K562 (cell line): ENCODE measurements around the gene NIPAL3. TPM values are rescaled to one million over a fixed set of nuclear protein-coding genes. Genes with fewer than 3 reads are reported as not detected.

Experiments
- CHD2 ChIP-seq: IDR thresholded peaks from 2 replicates; pipeline ENCODE4 v1.6.1; 2011; ENCODE audit warnings: low read depth, low read length
- EHMT2 ChIP-seq: fragments of 450-650 bp; IDR thresholded peaks from 2 replicates; pipeline ENCODE4 v1.6.1; 2018; ENCODE audit warnings: antibody characterized with exemption
- ID3 ChIP-seq, 2 experiments: fragments of 250-450 bp in 1 of 2; fragments of 450-650 bp in 1 of 2; sonication (Bioruptor Pico) in 1 of 2; IDR thresholded peaks; 2 replicates each; pipeline versions ENCODE4 v1.6.1 to v1.8.0; 2016 to 2021; ENCODE audit warnings: mild to moderate bottlenecking in 2 of 2, moderate library complexity in 2 of 2, missing compliant biosample characterization in 1 of 2, missing genetic modification characterization in 1 of 2
- IFI16 ChIP-seq: fragments of 250-450 bp; sonication (Bioruptor Pico); IDR thresholded peaks from 2 replicates; pipeline ENCODE4 v2.1.2; 2022; ENCODE audit warnings: mild to moderate bottlenecking, inconsistent platforms
- NCOR1 ChIP-seq: fragments of 450-650 bp; IDR thresholded peaks from 2 replicates; pipeline ENCODE4 v1.6.1; 2016; ENCODE audit warnings: mild to moderate bottlenecking, moderate library complexity
- NR2C2 ChIP-seq, 2 experiments: fragments of 200-800 bp in 1 of 2; sonication (Bioruptor generic) in 1 of 2; sonication (generic) in 1 of 2; formaldehyde crosslinking in 1 of 2; IDR thresholded peaks; 2 replicates each; pipeline versions ENCODE4 v1.6.1 to v1.8.0; 2016 to 2022; ENCODE audit warnings: mild to moderate bottlenecking in 1 of 2, missing compliant biosample characterization in 1 of 2, missing genetic modification characterization in 1 of 2, missing genetic modification reagents in 1 of 2
- PBX2 ChIP-seq, 2 experiments: IDR thresholded peaks in 1 of 2; conservative IDR thresholded peaks in 1 of 2; 2 replicates each; pipeline ENCODE4 v1.6.1; 2016; ENCODE audit warnings: low read depth in 2 of 2, mild to moderate bottlenecking in 1 of 2, missing compliant biosample characterization in 1 of 2, missing genetic modification characterization in 1 of 2, moderate library complexity in 1 of 2
- PHF20 ChIP-seq: fragments of 450-650 bp; IDR thresholded peaks from 2 replicates; pipeline ENCODE4 v1.6.1; 2018; ENCODE audit not compliant: partially characterized antibody
- RBM14 ChIP-seq: fragments of 200-400 bp; formaldehyde crosslinking; IDR thresholded peaks from 2 replicates; pipeline ENCODE4 v1.6.1; 2018; ENCODE audit warnings: low read depth, mild to moderate bottlenecking, low read length, moderate library complexity, borderline replicate concordance; ENCODE audit not compliant: insufficient read depth
- SRSF7 ChIP-seq: fragments of 200-400 bp; formaldehyde crosslinking; optimal IDR thresholded peaks from 2 replicates; pipeline ENCODE3; 2017; ENCODE audit warnings: mild to moderate bottlenecking, low read depth, low read length
- TGIF2 ChIP-seq: sonication (generic); formaldehyde crosslinking; IDR thresholded peaks from 2 replicates; pipeline ENCODE4 v1.8.1; 2022; ENCODE audit warnings: mild to moderate bottlenecking, missing genetic modification reagents, moderate library complexity
- THAP12 ChIP-seq: fragments of 250-450 bp; sonication (Bioruptor Pico); IDR thresholded peaks from 2 replicates; pipeline ENCODE4 v1.9.0; 2021; ENCODE audit warnings: mild to moderate bottlenecking, inconsistent platforms
- THAP7 ChIP-seq: fragments of 250-450 bp; sonication (Bioruptor Pico); IDR thresholded peaks from 2 replicates; pipeline ENCODE4 v1.5.0; 2021
- THRA ChIP-seq: fragments of 450-650 bp; IDR thresholded peaks from 2 replicates; pipeline ENCODE4 v1.6.1; 2017; ENCODE audit warnings: mild to moderate bottlenecking, moderate library complexity
- XRCC4 ChIP-seq: IDR thresholded peaks from one replicate; pipeline ENCODE4 v1.6.1; 2011; ENCODE audit not compliant: insufficient read depth, insufficient read length; ENCODE audit errors: extremely low read depth
- ZC3H11A ChIP-seq: IDR thresholded peaks from 2 replicates; pipeline ENCODE4 v1.6.1; 2012; ENCODE audit warnings: low read depth, low read length, improper control_type of control experiment
- ZNF311 ChIP-seq: fragments of 250-450 bp; sonication (Bioruptor Pico); IDR thresholded peaks from 2 replicates; pipeline ENCODE4 v1.4.0; 2020; ENCODE audit warnings: mild to moderate bottlenecking, moderate library complexity
- ZNF445 ChIP-seq: fragments of 250-450 bp; sonication (Bioruptor Pico); IDR thresholded peaks from 2 replicates; pipeline ENCODE4 v1.4.0; 2020; ENCODE audit warnings: low read depth, mild to moderate bottlenecking, moderate library complexity
- ZNF707 ChIP-seq: fragments of 250-450 bp; sonication (Bioruptor Pico); conservative IDR thresholded peaks from 2 replicates; pipeline ENCODE4 v1.8.0; 2022; ENCODE audit warnings: inconsistent platforms, mild to moderate bottlenecking, moderate library complexity
- polyA plus RNA-seq, 8 experiments: library from polyadenylated mRNA; depleted of rRNA in 4 of 8; stranded (reverse) in 5 of 8; unstranded in 3 of 8; fragments of >200 nt; fragmentation: Nextera tagmentation in 2 of 8; fragmentation: Illumina TruSeq in 1 of 8; extraction: Ambion mirVana in 2 of 8; extraction: Trizol in 1 of 8; gene quantifications; 2 replicates each; pipeline versions ENCODE4 v1.2.1 to v1.2.3, GENCODE V29; 2011 to 2014; ENCODE audit warnings: inconsistent platforms in 1 of 8, missing spikeins in 1 of 8
- total RNA-seq, 7 experiments: library from RNA; depleted of rRNA in 6 of 7; stranded (reverse); fragments of >200 nt in 6 of 7; fragmentation: Illumina TruSeq in 2 of 7; extraction: Trizol in 2 of 7; gene quantifications; 2 replicates each; pipeline versions ENCODE4 v1.2.1 to v1.2.3, GENCODE V29; 2011 to 2021; ENCODE audit warnings: low replicate concordance in 1 of 7

The NIPAL3 gene
- total and polyA plus RNA-seq, 9 of the 15 experiments (the other 6 are each of a cell fraction or from before 2014, with no cell fraction given) = 10.5 to 26.3 (median 16.0) TPM

- no peak for TF ChIP-seq ZNF311 (CRISPR knock-in tag)
- TF ChIP-seq EHMT2 = no peak
- TF ChIP-seq THAP12 (CRISPR knock-in tag) = peak; percentile 89; the same call in 1 of the 2 replicates
- no peak for TF ChIP-seq NCOR1
- no peak for TF ChIP-seq IFI16
- TF ChIP-seq PHF20 = peak; percentile 71
- no peak for TF ChIP-seq NR2C2 (CRISPR knock-in tag; IDR thresholded peaks at IDR 0.05)
- TF ChIP-seq NR2C2 (tag; IDR thresholded peaks at IDR 0.05) = peak; percentile 49
- no peak for TF ChIP-seq ID3 (CRISPR knock-in tag; IDR thresholded peaks at IDR 0.05)
- no peak for TF ChIP-seq ID3 (tag; IDR thresholded peaks at IDR 0.05)
- TF ChIP-seq ZNF707 (CRISPR knock-in tag) = no peak
- peak; percentile 66 for TF ChIP-seq CHD2
- TF ChIP-seq THRA = no peak
- no peak for TF ChIP-seq THAP7 (CRISPR knock-in tag)
- no peak for TF ChIP-seq SRSF7
- no peak for TF ChIP-seq TGIF2 (CRISPR knock-in tag)
- TF ChIP-seq RBM14 = no peak
- TF ChIP-seq ZNF445 (CRISPR knock-in tag) = no peak
- TF ChIP-seq XRCC4 = no peak
- no peak for TF ChIP-seq ZC3H11A
- no peak for TF ChIP-seq PBX2 (CRISPR knock-in tag; IDR thresholded peaks at IDR 0.05; ENCODE audit: low read depth)
- no peak for TF ChIP-seq PBX2 (tag; conservative IDR thresholded peaks at IDR 0.05; ENCODE audit: low read depth)
Observed at GRCh38 chr1:24413350-24414163, 2.0 kb upstream of the NIPAL3 start, which contains the start of gene STPG1 (continued).
